HL-60 (cell line): Measurements from ENCODE around the gene FXYD2.

Experiments
- CTCF ChIP-seq: IDR thresholded peaks from one replicate; pipeline ENCODE4 v1.5.1; 2011; ENCODE audit warnings: low read length, control low read depth, inconsistent platforms; ENCODE audit not compliant: insufficient read depth
- GABPA ChIP-seq: IDR thresholded peaks from 2 replicates; pipeline ENCODE4 v1.6.1; 2012; ENCODE audit warnings: low read depth
- POLR2AphosphoS5 ChIP-seq: IDR thresholded peaks from 2 replicates; pipeline ENCODE4 v1.6.1; 2012; ENCODE audit warnings: low read depth
- REST ChIP-seq: IDR thresholded peaks from 2 replicates; pipeline ENCODE4 v1.6.1; 2012; ENCODE audit warnings: low read depth; ENCODE audit not compliant: insufficient replicate concordance
- SPI1 ChIP-seq: IDR thresholded peaks from 2 replicates; pipeline ENCODE4 v1.6.1; 2012; ENCODE audit warnings: low read depth, mild to moderate bottlenecking, borderline replicate concordance

GRCh38 chr11:117830072-117830471 is 5.5 kb upstream of the FXYD2 start:
- TF ChIP-seq REST (no peak), CTCF (no peak), POLR2AphosphoS5 (no peak), GABPA (no peak), SPI1 (no peak)
